GM21576 (cell line): ENCODE data around the gene DUSP28.
A peak's percentile ranks its signal among the peaks of the same experiment; 100 is the strongest.
"Not testable (repeated sequence)": the region's sequence is repeated elsewhere in the genome, so short reads cannot be mapped to it uniquely, and the experiment has no call there.

ENCODE experiments used
- ATAC-seq: cut with Tn5 transposase; IDR thresholded peaks from one replicate; pipeline ENCODE4 v1.9.1; 2021; ENCODE audit warnings: mild to moderate bottlenecking, moderate library complexity; ENCODE audit not compliant: unreplicated experiment

The DUSP28 gene, protein sequence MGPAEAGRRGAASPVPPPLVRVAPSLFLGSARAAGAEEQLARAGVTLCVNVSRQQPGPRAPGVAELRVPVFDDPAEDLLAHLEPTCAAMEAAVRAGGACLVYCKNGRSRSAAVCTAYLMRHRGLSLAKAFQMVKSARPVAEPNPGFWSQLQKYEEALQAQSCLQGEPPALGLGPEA

DNA sequence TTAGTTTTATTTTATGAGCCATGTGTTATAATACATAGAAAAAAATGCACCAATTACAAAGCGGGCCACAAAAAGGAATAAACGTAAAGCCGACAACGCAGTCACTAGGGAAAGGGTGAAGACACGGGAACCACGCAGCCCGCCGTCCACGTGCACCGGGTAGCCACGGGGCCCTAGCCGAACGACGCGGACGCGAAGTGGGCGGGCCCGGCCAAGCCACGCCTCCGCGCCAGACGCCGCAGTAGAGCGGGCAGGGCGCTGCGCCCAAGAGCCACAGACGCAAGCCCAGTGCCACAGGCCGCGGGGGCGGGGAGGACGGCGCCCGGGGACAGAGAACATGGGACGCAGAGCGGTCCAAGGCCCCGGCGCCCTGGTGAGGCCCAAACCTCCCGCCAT lies at the start of gene DUSP28:
DUSP28 (plus strand) TSS at position 274 of the 396 bp plus-strand sequence. CDS start 328 bp downstream, outside the sequence.
- ATAC-seq: peak; percentile 59

DNA sequence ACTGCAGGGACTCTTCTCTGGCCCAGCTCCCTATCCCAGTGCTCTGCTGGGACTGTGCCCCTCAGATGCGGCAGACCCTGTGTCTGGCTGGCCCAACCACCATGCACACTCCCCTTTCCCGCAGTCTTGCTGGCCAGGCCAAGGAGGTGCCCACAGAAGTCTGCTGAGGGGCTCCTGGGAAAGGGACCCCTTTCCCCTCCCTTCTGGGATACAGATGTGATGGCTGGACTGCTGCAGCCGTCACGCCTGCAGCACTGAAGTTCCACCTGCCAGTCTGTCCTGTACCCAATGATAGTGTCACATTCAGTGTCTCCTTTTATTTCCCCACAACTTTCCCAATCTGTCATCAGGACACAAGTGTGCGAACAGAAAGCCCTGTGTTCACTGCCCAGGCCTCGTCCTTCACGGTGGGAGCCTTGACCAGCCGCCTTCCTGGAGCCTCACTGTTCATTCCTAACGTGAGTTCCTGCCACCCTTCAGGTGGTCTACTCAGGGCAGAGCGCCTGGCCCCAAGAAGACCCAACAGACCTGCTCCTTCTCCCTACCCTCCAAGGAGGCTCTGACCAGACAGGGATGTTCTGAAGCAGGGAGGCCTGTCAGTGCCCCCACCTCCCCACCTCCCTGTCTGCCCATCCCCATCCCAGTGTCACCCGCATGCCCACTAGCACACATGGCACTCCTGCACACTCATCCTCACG lies 49.5 kb upstream of the DUSP28 start:
- ATAC-seq: no peak

DNA sequence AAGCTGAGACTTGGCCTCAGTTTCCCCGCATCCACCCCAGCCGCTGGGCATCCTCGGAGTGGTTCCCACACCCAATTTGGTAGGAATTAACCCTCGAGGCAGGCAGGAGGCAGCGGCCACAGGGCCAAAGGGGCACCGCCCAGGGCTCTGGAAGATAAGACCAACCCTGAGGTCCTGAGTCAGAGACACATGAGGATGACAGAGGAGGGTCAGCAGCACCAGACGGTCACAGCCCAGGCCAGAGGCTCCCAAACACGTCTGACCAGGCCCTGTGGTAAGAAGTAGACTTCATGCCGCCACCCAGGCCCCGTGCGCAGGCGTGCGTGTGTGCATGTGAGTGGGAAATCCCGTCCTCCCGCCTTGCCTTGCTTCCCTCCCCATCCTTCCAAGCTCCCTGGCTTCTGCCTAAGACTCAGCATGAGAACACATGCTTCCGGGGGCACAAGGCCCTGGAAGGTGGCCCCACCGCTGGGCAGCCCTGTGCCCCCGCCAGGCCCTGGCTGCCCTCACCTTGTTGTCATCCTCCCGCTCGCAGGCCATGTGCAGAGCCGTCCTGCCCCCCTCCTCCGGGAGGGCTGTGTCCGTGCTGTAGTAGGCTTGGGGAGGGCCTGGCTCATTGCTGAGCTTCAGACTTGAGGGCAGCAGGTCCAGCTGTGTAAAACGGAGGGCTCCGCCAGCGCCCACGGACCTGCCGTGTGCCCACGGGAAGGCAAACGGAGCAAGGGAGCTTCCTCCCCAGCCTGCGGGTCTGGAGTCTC lies 48.6 kb upstream of the DUSP28 start:
- no peak for ATAC-seq

DNA sequence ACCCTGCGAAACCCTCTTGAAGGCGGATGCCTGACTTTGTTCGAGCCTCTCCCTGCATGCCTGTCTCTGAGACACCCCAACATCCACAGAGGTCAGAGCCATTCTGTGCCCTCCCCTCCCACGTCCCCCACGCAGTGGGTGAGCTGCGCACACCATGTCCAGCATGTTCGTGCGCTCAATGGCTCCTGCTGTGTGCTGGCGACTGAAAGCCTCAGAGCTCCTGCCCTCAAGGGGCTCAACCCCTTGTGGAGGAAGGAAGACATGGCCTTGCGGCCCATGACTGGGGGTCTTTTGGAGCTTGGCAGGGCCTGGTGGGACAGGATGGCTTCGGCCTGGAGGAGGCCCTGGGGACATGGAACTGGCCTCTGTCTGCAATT lies 48.1 kb upstream of the DUSP28 start:
- ATAC-seq: no peak

DNA sequence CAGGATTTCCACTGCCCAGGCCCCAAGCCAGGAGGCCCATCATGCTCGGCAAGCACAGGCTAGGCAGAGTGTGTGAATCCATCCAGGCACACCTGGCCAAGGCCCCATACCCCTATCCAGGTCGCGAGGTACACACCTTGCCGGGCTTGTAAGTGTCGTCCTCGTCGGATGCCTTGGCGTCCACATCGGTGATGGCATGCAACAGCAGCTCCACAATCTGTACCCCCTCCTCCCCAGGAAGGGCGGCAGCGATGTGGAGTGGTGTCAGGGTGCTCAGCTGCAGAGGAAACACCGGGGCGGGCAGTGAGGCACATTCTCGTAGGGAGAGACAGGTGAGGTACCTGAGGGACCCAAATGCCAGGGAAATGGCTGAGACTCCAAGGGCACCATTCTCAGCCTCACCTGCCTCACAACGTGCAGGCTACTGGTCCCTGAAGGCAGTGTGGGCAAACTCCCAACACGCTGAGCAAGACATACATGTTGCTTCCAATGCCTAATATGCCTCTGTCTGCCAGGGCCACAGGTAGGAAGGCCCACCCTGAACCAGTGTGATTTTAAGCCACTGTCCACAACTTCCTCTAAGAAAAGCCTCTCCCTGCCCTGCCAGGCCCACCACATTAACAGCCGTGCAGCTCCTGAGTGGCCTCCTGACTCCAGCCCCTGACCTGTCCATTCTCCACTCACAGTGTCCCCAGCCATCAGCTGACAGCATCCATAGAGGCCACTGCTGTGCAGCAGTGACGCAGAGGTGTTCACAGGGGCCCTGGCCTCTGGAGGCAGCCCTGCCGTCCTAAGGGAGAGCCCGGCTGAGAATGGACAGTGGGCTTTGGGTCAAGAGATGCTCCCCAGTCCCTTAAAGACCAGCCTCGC lies 47.3 kb upstream of the DUSP28 start:
- ATAC-seq: no peak

DNA sequence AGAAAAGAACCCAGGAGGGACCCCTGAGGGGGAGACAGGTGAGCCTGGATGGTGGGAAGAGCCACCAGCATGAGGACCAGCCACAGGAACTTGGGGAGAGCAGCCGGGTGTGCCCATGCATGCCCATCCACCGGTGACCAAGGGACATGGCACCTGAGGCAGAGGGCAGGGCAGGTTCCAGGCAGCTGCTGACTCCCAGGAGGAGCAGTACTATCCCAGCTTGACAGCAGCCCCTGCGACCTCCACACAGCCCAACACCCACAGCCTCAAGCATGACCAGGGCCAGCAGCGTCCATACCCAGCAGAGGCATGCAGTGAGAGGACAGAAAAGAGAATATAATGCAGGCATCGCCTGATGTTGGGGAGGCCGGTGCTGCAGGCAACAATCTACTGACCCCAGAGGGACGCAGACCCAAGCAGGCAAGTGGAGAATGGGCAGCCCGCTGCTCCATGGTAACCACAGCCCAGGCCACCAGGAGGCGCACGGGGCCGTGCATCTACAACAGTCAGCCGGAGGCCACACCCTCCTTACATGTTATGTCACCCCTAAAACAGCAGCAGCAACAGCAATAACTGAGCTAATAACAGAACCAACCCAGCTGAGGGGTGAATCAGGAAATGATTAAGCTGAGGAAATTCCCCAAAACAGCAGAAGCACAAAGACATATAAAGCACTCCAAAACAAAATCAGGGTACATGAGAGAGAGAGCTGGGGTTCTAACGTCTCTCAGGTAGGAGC lies 46.4 kb upstream of the DUSP28 start:
- peak; percentile 90 for ATAC-seq

DNA sequence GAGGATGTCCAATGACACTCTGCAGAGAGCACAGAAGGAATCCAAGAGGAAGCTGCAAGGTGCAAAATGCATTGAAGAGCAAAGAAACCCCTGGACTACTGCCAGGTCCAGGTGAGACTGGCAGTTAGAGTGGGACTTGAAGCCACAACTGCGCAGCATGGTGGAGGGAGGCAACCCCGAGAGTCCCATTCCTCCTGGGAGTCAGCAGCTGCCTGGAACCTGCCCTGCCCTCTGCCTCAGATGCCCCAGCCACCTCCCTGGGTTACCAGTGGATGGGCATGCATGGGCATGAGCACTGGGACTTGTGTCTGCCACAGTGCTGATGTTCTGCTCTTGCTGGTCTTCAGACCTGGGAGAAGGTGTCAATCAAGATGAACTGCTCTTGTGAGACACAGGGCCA lies 45.5 kb upstream of the DUSP28 start:
- ATAC-seq: no peak

DNA sequence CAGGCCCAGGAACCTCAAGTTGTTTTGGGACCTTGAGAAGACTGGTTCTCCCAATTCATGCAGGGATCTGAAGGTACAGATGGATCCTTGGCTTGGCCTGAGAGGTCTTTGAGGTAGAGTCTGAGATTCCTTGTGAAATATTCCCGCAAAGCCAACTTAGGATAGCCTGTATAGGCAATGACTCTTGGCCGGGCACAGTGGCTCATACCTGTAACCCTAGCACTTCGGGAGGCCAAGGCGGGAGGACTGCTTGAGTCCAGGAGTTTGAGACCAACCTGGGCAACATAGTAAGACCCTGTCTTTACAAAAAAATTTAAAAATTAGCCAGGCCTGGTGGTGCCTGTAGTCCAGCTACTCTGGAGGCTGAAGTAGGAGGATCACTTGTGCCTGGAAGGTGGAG lies 42.8 kb upstream of the DUSP28 start:
- ATAC-seq: no peak

DNA sequence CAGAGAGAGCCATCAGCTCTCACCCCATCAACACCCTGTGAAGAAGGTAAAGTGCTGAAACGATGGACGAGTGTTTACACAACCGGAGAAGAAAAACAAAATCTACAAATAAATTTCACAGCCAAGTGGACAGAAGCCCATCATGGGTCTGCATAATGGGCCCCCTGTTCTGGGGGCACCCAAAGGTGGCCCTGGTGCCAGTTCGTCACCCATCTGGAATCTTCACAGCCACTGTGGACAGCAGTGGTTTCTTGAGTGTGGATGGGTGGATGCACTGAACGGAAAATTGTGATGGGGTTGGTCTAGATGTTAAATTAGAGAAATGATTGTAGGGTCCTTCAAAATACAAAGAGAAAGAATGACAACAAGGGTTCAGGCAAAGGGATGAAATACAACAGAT lies 41.2 kb upstream of the DUSP28 start:
- ATAC-seq: no peak

DNA sequence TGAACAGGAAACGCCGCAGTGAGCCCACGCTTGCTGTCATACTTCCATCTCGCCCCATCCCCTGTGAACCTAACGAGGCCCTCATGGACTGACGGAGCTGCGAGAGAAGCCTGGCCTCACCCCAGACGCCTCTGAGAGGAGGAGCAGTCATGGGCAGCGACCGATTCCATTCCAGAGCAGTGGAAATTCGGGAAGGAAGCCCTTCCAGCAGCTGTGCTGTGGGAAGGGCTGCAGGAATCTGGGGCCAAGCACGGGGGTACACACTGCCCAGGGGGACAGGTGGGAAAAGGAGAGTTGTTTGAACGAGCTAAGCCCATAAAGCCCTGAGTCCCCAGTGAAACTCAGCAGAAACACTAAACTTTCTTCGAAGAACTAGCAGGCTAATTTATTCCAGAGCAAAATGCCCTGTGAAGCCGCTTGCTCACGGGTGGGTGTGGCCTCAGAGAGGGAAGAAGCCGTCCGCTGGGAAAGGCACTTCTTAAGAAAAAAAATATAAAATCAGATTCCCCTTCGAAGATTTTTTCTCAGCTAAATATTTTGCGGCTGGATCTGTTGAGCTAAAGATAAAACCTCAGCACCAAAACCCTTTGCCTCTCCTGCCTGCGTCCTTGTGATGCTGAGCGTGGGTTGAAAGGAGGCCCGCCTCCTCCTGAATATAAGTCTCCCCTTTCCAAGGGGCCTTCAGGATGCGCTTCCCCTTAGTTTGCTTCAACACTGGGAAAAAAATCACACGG lies 40.6 kb upstream of the DUSP28 start:
- ATAC-seq: no peak

DNA sequence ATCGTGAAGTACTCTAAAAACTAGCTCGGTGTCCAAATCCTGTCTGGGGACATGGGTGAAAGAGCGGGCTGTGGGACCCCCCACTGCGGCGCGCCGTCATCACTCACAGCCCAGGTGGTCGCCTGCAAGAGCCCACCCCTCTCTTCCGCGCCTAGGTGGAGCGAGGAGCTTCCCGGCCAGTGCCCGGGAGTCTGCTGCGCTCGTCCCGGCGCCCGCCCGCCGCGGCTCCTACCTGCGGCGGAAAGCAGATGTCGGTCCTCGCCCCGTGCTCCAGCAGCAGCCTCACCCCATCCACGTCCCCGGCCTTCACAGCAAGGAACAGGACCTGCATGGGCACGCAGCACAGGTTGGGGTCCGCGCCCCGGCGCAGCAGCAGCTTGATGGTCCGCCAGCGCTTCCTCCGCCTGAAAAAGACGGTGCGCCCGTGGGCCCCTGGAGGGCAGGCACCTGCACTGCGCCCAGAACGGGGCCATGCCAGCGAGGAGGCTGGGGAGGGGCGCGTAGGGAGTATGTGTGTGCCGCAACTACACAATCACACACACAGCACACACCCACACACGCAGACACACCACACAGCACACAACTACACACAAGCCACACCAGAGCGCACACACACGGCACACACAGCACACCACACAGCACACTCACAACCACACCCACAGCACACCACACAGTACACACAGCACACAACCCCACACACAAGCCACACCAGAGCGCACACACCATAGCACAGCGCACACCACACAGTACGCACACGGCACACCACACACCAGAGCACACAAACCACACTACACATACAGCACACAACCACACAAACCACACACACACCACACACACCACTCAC lies 39.8 kb upstream of the DUSP28 start:
- ATAC-seq: no peak

DNA sequence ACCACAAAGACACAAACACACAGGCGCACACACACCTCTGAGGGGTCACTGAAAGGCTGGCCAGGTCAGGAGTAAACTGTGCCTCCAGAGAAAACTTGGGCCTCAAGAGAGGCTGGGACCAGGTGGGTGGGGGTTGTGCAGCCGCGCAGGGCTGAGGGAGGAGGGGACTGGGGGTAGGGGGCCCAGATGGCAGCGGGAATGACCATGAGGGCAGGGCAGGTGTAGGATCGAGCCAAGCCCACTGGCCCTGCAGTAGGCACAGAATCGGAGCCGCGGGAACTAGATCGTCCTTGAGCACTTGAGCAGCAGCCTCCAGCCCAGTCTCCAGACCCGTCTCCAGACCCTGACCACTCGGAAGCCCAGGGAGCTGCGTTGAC lies 39.2 kb upstream of the DUSP28 start:
- no peak for ATAC-seq

DNA sequence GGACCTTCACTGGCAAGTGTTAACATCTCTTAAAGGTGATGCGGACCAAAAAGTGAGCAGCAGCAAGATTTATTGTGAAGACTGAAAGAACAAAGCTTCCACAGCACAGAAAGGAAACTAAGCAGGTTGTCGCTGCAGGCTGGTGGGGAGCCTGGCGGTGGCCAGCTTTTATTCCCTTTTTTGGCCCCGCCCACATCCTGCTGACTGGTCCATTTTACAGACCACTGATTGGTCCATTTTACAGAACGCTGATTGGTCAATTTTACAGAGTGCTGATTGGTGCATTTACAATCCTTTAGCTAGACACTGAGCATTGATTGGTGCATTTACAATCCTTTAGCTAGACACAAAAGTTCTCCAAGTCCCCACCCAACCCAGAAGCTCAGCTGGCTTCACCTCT lies 38.3 kb upstream of the DUSP28 start:
- ATAC-seq: not testable (repeated sequence)

DNA sequence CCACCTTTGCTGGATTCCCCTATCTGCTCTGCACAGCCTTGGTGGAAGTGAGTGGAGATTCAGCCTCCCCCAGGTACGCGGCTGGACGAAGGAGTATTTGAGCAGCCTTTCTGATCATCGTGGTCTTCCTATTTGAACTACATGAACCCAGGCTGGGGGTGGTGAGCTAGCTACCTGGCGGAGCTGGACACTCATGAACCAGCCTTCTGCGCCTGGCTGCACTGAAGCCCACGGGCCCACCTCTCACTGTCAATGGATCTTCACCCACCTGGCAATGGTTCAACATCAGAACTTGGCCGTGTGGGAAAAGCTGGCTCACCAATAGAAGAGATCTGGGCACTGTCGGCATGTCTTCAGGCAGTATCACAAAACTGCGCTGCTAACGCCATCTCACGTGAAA lies 37.8 kb upstream of the DUSP28 start:
- no peak for ATAC-seq

DNA sequence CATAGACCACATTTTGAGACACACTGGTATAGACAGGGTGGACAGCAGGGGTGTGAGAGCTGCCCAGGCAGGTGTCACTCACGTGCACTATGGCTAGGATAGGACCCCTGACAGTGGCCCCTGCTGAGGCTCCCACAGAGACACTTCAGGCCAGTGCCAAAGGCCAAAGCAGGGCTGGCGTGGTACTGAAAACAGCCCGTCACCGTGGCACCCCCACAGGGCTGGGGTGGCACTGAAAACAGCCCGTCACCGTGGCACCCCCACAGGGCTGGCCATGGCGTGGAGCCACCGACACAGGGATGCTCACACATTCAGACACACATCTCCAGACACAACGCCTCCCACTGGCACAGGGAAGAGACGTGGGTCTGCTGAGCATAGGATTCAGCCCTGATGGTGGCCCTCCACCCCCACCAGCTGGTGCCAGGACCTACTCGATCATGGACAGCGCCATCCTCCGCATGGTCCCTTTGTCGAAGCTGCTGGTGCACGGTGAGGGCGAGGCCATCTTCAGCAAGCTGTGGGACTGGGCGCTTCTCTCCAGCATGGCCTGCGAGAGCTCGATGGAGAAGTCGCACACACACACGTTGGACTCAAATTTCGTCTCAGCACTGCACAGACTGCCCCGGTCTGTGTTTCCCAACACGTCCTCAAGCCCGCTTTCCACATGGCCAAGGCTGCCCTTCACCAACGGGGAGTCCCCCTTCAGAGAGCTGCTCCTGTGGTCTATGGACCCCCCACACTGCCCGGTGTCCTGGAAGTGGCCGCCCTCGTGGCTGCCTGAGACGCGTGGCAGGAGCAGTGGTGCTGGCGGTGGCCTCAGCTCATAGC lies 36.5 kb upstream of the DUSP28 start:
- no peak for ATAC-seq

DNA sequence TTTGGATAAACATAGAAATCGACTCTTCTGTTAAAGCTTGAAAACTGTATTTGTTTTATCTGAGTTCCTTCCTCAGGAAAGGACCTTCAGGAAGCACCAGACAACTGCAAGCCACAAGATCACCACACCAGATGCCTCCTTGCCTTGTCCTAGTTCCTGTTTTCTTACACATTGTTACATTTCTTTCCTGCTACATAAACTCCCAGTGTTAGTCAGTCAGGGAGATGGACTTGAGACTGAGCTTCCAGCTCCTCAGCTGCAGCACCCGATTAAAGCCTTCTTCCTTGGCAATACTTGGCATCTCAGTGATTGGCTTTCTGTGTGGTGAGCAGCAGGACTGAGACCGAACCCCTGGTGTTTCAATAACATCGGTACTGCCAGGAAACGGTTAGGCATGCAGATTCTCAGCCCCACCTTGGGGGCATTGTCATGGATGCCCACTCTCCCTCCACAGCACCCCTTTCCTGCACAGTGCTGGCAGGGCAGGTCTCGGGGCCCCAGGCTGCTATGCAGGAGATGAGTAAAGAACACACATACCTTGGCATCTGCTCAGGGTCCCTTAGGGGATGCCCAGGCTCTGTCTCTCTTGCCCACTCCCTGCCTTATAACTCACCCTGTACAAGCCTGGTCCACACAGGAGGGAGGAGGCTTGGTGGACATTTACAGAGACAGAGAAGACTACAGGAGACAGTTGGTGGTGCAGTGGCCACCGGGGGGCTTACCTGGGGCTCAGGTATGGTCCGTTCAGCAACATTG lies 35.0 kb upstream of the DUSP28 start:
- ATAC-seq: no peak

DNA sequence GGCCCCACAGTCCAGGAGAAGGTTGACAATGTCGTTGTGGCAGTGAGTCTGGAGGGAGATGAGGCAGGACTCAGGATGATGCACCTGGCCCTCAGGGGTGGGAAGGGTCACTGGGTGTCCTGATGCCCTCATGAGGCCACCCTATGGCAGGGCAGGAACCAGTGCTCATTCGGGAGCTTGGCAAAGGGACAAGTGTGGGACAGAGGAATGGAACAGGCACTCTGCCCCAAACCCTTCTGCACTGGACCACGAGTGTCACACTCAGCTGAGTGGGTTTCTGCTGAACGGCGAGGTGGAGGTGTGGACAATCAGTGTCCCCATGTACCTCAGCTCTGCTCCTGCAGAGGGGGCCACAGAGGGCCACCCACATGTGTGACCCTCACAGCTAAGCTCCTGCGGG lies 34.4 kb upstream of the DUSP28 start:
- no peak for ATAC-seq
